Left lung (tissue), 10 donors: Measurements from ENCODE around the gene ULK1. TPM values are rescaled to one million over a fixed set of nuclear protein-coding genes. Genes with fewer than 3 reads are reported as not detected.

ENCODE experiments used
- ATAC-seq: fragments of 200-7000 bp; cut with Tn5 transposase; one replicate; pipeline ENCODE4 v1.9.1; 2020; ENCODE audit warnings: moderate library complexity
- DNase-seq, 4 donors: peaks; one replicate each; pipeline ENCODE4 v3.0.0-alpha.2; 2013 to 2020
- H3K27ac ChIP-seq, 2 donors: fragments of 200-600 bp; sonication (generic) in 1 of 2; one replicate each; pipeline versions ENCODE4 v1.5.0 to v1.8.0; 2020 to 2021
- H3K27me3 ChIP-seq, 2 donors: fragments of 200-600 bp; sonication (generic) in 1 of 2; one replicate each; pipeline versions ENCODE4 v1.5.0 to v1.8.0; 2020 to 2021
- H3K36me3 ChIP-seq, 2 donors: fragments of 200-600 bp; sonication (generic) in 1 of 2; one replicate each; pipeline versions ENCODE4 v1.5.0 to v1.8.0; 2020 to 2021
- H3K4me1 ChIP-seq, 2 donors: fragments of 200-600 bp; one replicate each; pipeline ENCODE4 v1.8.0; 2021
- H3K4me3 ChIP-seq, 2 donors: fragments of 200-600 bp; sonication (generic) in 1 of 2; one replicate each; pipeline versions ENCODE4 v1.5.0 to v1.8.0; 2020 to 2021; ENCODE audit warnings: mild to moderate bottlenecking in 1 of 2
- H3K9me3 ChIP-seq, 2 donors: fragments of 200-600 bp; sonication (generic) in 1 of 2; one replicate each; pipeline versions ENCODE4 v1.5.0 to v1.8.0; 2020 to 2021
- CTCF ChIP-seq, 2 donors: fragments of 200-600 bp; sonication (generic) in 1 of 2; IDR thresholded peaks; one replicate each; pipeline versions ENCODE4 v1.5.0 to v1.8.0; 2021; ENCODE audit warnings: antibody characterized with exemption in 2 of 2
- intact Hi-C, 2 donors: fragments of 100-400 bp; cut with DNase I; formaldehyde crosslinking; loops; one replicate each; pipeline versions ENCODE4 v1.11.2 to v1.14.2; 2022
- polyA plus RNA-seq, 6 donors: library from polyadenylated mRNA; unstranded; fragments of 120-200 nt; gene quantifications; one replicate each; pipeline ENCODE4 v1.2.1, GENCODE V29; 2013; ENCODE audit not compliant: insufficient read length in 6 of 6
- total RNA-seq, 2 donors: library from RNA; stranded (reverse); fragmentation: NEBNext Ultra II Directional; extraction: Animal tissue kit (Norgen Biotek cat#: 25700); gene quantifications; one replicate each; pipeline ENCODE4 v1.2.1, GENCODE V29; 2021
- donor health status: DM: no; HTN: yes; CAD: no.
- donor health status: DM: no; HTN: no; CAD: no.

ULK1 gene
- total and polyA plus RNA-seq, 8 donors = 21.6 to 38.7 (median 28.9) TPM

DNA sequence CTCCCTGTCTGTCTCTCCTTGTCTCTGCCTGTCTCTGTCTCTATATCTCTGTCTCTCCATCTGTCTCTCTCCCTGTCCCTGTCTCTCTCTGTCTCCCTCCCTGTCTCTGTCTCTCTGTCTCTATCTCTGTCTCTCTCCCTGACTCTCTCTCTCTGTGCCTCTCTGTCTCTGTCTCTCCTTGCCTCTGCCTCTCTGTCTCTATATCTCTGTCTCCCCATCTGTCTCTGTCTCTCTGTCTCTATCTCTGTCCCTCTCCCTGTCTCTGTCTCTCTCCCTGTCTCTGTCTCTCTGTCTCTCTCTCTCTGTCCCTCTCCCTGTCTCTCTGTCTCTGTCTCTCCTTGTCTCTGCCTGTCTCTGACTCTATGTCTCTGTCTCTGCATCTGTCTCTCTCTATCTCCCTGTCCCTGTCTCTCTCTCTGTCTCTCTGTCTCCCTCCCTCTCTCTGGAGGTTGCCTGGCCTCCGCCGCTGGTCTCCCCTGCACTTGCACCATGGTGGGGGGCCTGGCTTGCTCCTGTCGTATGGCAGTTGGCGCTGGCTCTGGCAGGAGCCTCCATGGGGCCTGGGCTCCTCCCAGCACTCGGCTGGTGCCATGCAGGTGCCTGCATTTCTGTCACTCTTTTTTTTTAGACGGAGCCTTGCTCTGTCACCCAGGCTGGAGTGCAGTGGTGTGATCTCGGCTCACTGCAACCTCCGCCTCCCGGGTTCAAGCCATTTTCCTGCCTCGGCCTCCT lies 37.9 kb upstream of the ULK1 start:
- TF ChIP-seq CTCF (IDR thresholded peaks at IDR 0.05) = no peak
- no peaks in the 10 kb centered on the region for H3K36me3 ChIP-seq
- H3K27ac ChIP-seq = no peak overlapping the region
- ATAC-seq (no peak), DNase-seq (no peak)
- H3K9me3 ChIP-seq = no peaks in the 10 kb centered on the region
- H3K4me1 ChIP-seq = peaks cover 5 to 25% of the 10 kb centered on the region in 2 donors
- peaks cover 0 to 55% of the 10 kb centered on the region in 2 donors for H3K27me3 ChIP-seq
- no peak overlapping the region for H3K4me3 ChIP-seq
- intact Hi-C loops = no loop called here

GRCh38 chr12:131857908-131858850 lies 36.2 kb upstream of the ULK1 start:
- intact Hi-C loops = no loop called here
- ATAC-seq = no peak
- TF ChIP-seq CTCF (IDR thresholded peaks at IDR 0.05) = no peak

DNA sequence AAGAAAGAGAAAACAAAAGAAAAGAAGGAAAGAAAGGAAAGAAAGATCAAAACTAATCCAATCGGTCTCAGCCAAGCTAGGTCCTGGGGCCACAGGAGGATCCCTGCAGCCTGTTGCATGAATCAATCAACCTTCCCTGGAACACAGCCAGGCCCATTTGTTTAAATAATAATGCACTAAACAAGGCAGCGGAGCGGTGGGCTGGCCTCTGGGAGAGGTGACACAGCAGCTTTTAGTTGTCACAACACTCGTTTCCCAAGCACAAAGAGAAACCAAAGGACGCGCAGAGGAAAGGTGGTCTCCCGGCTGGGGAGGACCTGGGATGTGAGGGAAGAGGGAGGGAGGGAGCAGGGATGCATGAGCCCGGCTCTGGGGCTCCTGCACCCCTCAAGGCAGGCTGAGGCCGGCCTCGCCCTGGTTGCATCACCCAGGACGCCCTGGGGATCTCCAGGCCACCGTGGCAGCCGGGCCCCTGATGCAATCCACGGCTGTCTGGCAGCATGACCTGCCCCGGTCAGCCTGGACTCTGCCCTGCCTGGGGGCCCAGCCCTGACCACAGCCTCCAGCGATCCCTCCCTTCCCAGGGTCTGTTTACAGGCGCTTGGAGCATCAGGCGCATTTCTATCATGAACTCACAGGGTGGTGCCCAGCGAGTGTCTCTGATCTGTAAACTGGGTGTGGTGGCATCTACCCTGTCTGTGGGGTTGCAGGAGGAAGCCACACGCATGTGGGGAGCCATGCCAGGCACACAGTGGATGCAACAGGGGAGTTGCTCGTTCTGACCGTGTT lies 33.8 kb upstream of the ULK1 start:
- Histone ChIP-seq H3K4me1 (peaks cover 5 to 31% of the 10 kb centered on the region in 2 donors), H3K36me3 (no peaks in the 10 kb centered on the region), H3K27me3 (peaks cover 0 to 28% of the 10 kb centered on the region in 2 donors), H3K9me3 (no peaks in the 10 kb centered on the region), H3K4me3 (peak overlapping the region in 1 of 2 donors; percentile 26), H3K27ac (peak overlapping the region in 1 of 2 donors; percentile 80)
- DNase-seq (peak in 3 of 4 donors; percentile 26 to 93 (median 76)), ATAC-seq (peak; percentile 82)
- intact Hi-C loops = no loop called here
- TF ChIP-seq CTCF (IDR thresholded peaks at IDR 0.05) = no peak

More at GRCh38 chr12:131857908-131858850, 36.2 kb upstream of the ULK1 start:
- Histone ChIP-seq H3K9me3 (no peaks in the 10 kb centered on the region), H3K27me3 (peaks cover 0 to 49% of the 10 kb centered on the region in 2 donors), H3K4me1 (peaks cover 5 to 28% of the 10 kb centered on the region in 2 donors), H3K4me3 (no peak overlapping the region), H3K36me3 (no peaks in the 10 kb centered on the region), H3K27ac (no peak overlapping the region)
- DNase-seq = peak in 1 of 4 donors; percentile 55

GRCh38 chr12:131861261-131862083 lies 33.0 kb upstream of the ULK1 start:
- Histone ChIP-seq H3K9me3 (no peaks in the 10 kb centered on the region), H3K4me3 (no peak overlapping the region), H3K4me1 (peaks cover 5 to 31% of the 10 kb centered on the region in 2 donors), H3K27me3 (peaks cover 0 to 20% of the 10 kb centered on the region in 2 donors), H3K36me3 (no peaks in the 10 kb centered on the region), H3K27ac (peak overlapping the region in 1 of 2 donors; percentile 80)
- ATAC-seq (no peak), DNase-seq (no peak)
- TF ChIP-seq CTCF (IDR thresholded peaks at IDR 0.05) = no peak
- intact Hi-C loops = no loop called here
